ENCODE measurements around the gene KATNBL1. TPM values are rescaled to one million over a fixed set of nuclear protein-coding genes. Genes with fewer than 3 reads are reported as not detected.
"Not testable (repeated sequence)": the region's sequence is repeated elsewhere in the genome, so short reads cannot be mapped to it uniquely, and the experiment has no call there.

Gene KATNBL1
- total and polyA plus RNA-seq, 12 donors = 10.3 to 63.9 (median 23.9) TPM

DNA sequence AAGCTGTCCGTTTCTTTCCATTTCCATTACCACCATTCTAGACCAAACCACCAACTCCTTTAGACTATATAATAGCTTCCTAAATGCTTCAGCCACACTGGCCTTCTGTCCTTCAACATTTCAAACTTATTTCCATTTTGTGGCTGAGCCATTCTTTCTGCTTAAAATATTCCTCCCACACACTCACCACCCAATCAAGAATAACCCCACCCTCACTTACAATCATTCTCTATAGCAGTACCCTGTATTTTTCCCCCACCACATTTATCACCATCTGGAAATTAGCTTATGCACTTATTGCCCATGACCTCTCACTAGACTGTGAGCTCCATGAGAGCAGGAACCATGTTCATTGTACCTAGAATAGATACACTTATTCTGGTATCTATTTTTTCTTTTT, 6.6 kb downstream of the KATNBL1 start:
- TF ChIP-seq POLR2A (IDR thresholded peaks at IDR 0.05) (no peak), CTCF (IDR thresholded peaks at IDR 0.05) (no peak)
- Histone ChIP-seq H3K4me3 (no peak overlapping the region), H3K9me3 (replicated peaks in 1 of 3) (no peaks in the 10 kb centered on the region), H3K27ac (no peak overlapping the region), H3K27me3 (no peaks in the 10 kb centered on the region), H3K4me1 (replicated peaks in 1 of 2) (peaks cover under 1 to 7% of the 10 kb centered on the region in 2 donors), H3K36me3 (replicated peaks in 1 of 2) (no peaks in the 10 kb centered on the region)
- DNase-seq = no peak
- 80 to 89% (median 86%) methylated on average over 1 of the region's 1 CpG for WGBS, 4 donors
- intact Hi-C loops (cut with DNase I) = no loop called here

GRCh38 chr15:34193272-34193671, 16.6 kb downstream of the KATNBL1 start:
- intact Hi-C loops (cut with DNase I); DNase-seq; H3K9me3 ChIP-seq (replicated peaks in 1 of 3); H3K27me3 ChIP-seq; H3K4me1 ChIP-seq (replicated peaks in 1 of 2); H3K4me3 ChIP-seq; H3K27ac ChIP-seq; H3K36me3 ChIP-seq (replicated peaks in 1 of 2): not testable (repeated sequence)
- WGBS, 4 donors = 83 to 92% (median 88%) methylated on average over 7 of the region's 7 CpGs

DNA sequence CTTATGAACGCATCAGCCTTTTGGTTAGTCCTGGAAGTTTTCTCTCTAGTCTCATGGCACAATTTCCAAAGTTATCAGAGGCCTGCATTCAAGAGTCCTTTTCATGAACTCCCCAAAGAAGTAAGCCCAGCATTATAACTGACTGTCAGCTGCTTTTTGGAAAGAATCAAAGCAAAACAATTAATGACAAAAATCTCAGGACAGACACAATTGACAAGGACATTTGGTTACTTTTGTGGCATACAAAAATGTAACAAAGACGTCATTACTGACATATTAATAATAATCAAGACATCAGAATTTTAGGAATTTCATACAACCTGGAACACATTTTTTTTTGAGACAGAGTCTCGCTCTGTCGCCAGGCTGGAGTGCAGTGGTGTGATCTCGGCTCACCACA, 21.2 kb downstream of the KATNBL1 start:
- DNase-seq = no peak
- no peak overlapping the region for H3K27ac ChIP-seq
- no peak overlapping the region for H3K4me3 ChIP-seq
- H3K9me3 ChIP-seq (replicated peaks in 1 of 3) = no peaks in the 10 kb centered on the region
- H3K27me3 ChIP-seq = no peaks in the 10 kb centered on the region
- intact Hi-C loops (cut with DNase I) = no loop called here
- H3K4me1 ChIP-seq (replicated peaks in 1 of 2) = peaks cover 0 to 5% of the 10 kb centered on the region in 2 donors
- TF ChIP-seq POLR2A (IDR thresholded peaks at IDR 0.05) = no peak
- no peak for TF ChIP-seq CTCF (IDR thresholded peaks at IDR 0.05)
- WGBS, 4 donors = 80 to 88% (median 81%) methylated on average over 5 of the region's 5 CpGs
- H3K36me3 ChIP-seq (replicated peaks in 1 of 2) = no peaks in the 10 kb centered on the region

DNA sequence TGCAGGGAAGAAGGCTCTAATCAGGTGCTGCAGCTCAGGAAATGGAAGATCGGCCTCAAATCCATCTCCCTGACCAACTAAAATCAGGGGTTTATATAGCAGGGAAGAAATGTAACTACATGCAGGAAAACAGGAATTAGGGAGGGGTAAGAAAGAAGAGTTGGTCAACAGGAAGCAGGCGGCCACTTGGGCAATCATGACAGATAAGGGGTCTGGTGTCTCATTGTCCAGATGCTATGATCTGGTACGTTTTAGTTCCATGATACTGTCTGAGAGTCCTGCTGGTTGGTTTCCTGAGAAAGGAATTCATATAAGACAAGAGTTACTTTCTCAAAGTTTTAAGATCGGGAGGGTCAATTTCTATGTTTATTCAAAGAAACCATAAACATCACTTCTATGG, 24.2 kb downstream of the KATNBL1 start:
- Histone ChIP-seq H3K9me3 (replicated peaks in 1 of 3) (no peaks in the 10 kb centered on the region), H3K36me3 (replicated peaks in 1 of 2) (no peaks in the 10 kb centered on the region), H3K27ac (no peak overlapping the region), H3K4me1 (replicated peaks in 1 of 2) (peaks cover 0 to 11% of the 10 kb centered on the region in 2 donors), H3K4me3 (no peak overlapping the region), H3K27me3 (no peaks in the 10 kb centered on the region)
- TF ChIP-seq POLR2A (IDR thresholded peaks at IDR 0.05) (no peak), CTCF (IDR thresholded peaks at IDR 0.05) (no peak)
- 72 to 92% (median 86%) methylated on average over 4 of the region's 4 CpGs for WGBS, 4 donors
- no peak for DNase-seq
- intact Hi-C loops (cut with DNase I) = no loop called here

- 34 to 48% (median 37%) methylated on average over 4 of the region's 4 CpGs for WGBS, 4 donors
- peak in 1 of 7 donors; percentile 7 for DNase-seq
- H3K4me3 ChIP-seq = no peak overlapping the region
- H3K4me1 ChIP-seq (replicated peaks in 1 of 2) = peaks cover 0 to 6% of the 10 kb centered on the region in 2 donors
- intact Hi-C loops (cut with DNase I) = no loop called here
- TF ChIP-seq POLR2A (IDR thresholded peaks at IDR 0.05) = no peak
- no peak for TF ChIP-seq CTCF (IDR thresholded peaks at IDR 0.05)
- H3K27me3 ChIP-seq = no peaks in the 10 kb centered on the region
- no peak overlapping the region for H3K27ac ChIP-seq
- no peaks in the 10 kb centered on the region for H3K36me3 ChIP-seq (replicated peaks in 1 of 2)
- no peaks in the 10 kb centered on the region for H3K9me3 ChIP-seq (replicated peaks in 1 of 3)
Observed at GRCh38 chr15:34182942-34183341, 27.0 kb downstream of the KATNBL1 start.
